Tibial artery (tissue), 4 donors: Measurements from ENCODE around the gene PLA2G12A.

ENCODE experiments used
- DNase-seq, 2 donors: peaks; one replicate each; pipeline ENCODE4 v3.0.0-alpha.2; 2019
- H3K27ac ChIP-seq, 2 donors: fragments of 200-600 bp; sonication (generic) in 1 of 2; 1 replicate in 1 of 2; 2 replicates in 1 of 2; pipeline ENCODE4 v1.5.1; 2018 to 2019; ENCODE audit warnings: mild to moderate bottlenecking in 1 of 2
- H3K27me3 ChIP-seq, 2 donors: fragments of 200-600 bp; sonication (generic) in 1 of 2; one replicate each; pipeline versions ENCODE4 v1.5.1 to v1.6.0; 2016 to 2019
- H3K36me3 ChIP-seq, 3 donors: fragments of 200-600 bp; sonication (generic) in 2 of 3; one replicate each; pipeline ENCODE4 v1.5.1; 2016 to 2019; ENCODE audit warnings: mild to moderate bottlenecking in 2 of 3
- H3K4me1 ChIP-seq, 4 donors: fragments of 200-600 bp; sonication (generic) in 2 of 4; 1 replicate in 3 of 4; 2 replicates in 1 of 4; pipeline ENCODE4 v1.5.1; 2016 to 2019
- H3K4me3 ChIP-seq, 2 donors: fragments of 200-600 bp; sonication (generic) in 1 of 2; 1 replicate in 1 of 2; 2 replicates in 1 of 2; pipeline ENCODE4 v1.5.1; 2018 to 2019; ENCODE audit warnings: mild to moderate bottlenecking in 2 of 2
- H3K9me3 ChIP-seq, 3 donors: fragments of 200-600 bp; sonication (generic) in 1 of 3; one replicate each; pipeline ENCODE4 v1.5.1; 2016 to 2019
- intact Hi-C: fragments of 100-400 bp; cut with DNase I; formaldehyde crosslinking; loops from one replicate; pipeline ENCODE4 v1.15.0; 2023; ENCODE audit warnings: low total_unique reads
- TF ChIP-seq, protein P1 (sequence below), 2 experiments: fragments of 200-600 bp in 1 of 2; fragments of 450-650 bp in 1 of 2; IDR thresholded peaks; one replicate each; pipeline ENCODE4 v1.5.1; 2017 to 2019; ENCODE audit warnings: antibody characterized with exemption in 2 of 2, mild to moderate bottlenecking in 1 of 2, moderate library complexity in 1 of 2

The PLA2G12A gene

DNA sequence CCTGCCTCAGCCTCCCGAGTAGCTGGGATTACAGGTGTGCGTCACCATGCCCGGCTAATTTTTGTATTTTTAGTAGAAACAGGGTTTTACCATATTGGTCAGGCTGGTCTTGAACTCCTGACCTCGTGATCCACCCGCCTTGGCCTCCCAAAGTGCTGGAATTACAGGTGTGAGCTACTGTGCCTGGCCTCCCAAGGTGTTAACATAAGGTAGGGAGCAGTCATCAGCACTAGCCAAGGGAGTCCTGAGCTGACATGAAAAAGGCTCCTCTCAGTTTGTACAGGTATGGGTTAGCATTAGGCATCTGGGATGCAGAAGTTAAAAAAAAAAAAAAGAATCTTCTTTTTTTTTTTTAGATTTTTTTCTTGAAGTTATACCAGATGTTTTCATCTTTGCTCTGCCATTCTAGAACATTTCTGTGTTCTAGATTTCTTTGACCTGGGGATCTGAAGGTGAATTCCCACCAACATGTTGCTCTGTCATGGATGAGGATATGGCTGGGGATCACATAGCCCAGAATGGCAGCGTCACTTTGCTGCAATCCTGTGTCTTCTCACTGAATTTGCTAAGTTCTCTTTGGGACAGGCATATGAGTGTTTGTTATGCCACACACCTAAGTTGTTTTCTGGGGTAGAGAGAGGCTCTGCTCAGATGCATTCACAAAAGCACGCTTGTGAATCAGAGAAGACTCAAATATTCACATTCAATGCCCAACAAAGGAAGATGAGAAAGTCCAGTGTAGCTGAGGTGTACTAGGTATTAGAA is 24.4 kb upstream of the PLA2G12A start:
- no peaks in the 10 kb centered on the region for H3K9me3 ChIP-seq
- H3K4me3 ChIP-seq, result no peak overlapping the region
- no peaks in the 10 kb centered on the region for H3K36me3 ChIP-seq
- DNase-seq, result no peak
- no peak overlapping the region for H3K27ac ChIP-seq
- TF ChIP-seq, protein P1, sequence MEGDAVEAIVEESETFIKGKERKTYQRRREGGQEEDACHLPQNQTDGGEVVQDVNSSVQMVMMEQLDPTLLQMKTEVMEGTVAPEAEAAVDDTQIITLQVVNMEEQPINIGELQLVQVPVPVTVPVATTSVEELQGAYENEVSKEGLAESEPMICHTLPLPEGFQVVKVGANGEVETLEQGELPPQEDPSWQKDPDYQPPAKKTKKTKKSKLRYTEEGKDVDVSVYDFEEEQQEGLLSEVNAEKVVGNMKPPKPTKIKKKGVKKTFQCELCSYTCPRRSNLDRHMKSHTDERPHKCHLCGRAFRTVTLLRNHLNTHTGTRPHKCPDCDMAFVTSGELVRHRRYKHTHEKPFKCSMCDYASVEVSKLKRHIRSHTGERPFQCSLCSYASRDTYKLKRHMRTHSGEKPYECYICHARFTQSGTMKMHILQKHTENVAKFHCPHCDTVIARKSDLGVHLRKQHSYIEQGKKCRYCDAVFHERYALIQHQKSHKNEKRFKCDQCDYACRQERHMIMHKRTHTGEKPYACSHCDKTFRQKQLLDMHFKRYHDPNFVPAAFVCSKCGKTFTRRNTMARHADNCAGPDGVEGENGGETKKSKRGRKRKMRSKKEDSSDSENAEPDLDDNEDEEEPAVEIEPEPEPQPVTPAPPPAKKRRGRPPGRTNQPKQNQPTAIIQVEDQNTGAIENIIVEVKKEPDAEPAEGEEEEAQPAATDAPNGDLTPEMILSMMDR (IDR thresholded peaks at IDR 0.05), result no peak
- no peaks in the 10 kb centered on the region for H3K27me3 ChIP-seq
- H3K4me1 ChIP-seq, result no peaks in the 10 kb centered on the region
- intact Hi-C loops, result no loop called here

DNA sequence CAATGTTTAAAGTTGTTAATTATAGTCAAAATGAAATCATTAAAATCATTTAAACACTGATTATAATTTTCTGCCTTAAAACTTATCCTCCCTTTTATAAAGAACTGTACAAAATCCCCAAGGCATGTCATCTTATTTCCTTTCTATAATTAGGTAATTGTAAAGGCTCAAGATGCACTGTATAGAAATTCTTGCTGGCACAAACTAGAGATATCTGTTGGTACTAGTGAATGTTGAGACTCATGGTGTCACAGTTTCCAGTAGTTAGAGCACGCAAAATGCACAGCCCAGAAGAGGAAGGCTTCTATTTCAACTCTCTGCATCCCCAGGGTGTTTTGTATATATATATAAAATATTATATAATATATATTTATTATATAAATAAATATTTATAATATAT is 22.7 kb upstream of the PLA2G12A start:
- Histone ChIP-seq H3K4me3 (no peak overlapping the region), H3K4me1 (no peaks in the 10 kb centered on the region), H3K27ac (no peak overlapping the region), H3K27me3 (no peaks in the 10 kb centered on the region), H3K36me3 (no peaks in the 10 kb centered on the region), H3K9me3 (no peaks in the 10 kb centered on the region)
- TF ChIP-seq, protein P1 (IDR thresholded peaks at IDR 0.05), result no peak
- DNase-seq, result no peak
- intact Hi-C loops, result no loop called here

DNA sequence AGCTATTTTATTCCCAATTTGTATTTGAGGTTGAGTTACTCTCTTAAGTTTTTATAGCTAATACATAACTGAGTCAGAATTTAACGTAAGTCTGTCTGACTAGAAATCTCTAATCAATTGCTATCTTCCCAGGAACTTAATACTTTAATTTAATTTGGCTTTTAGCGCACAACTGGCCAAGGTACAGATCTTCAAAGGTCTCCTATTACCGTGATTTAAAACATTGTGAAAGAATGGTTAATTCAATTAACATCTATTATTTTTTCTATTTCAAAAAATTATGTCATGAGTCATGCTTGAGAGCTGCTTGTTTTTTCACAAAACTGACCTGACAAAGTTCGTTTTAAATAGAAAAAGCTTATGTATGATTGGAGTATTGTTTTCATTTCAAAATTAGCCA is 22.0 kb upstream of the PLA2G12A start:
- Histone ChIP-seq H3K27ac (no peak overlapping the region), H3K27me3 (no peaks in the 10 kb centered on the region), H3K4me1 (no peaks in the 10 kb centered on the region), H3K9me3 (no peaks in the 10 kb centered on the region), H3K4me3 (no peak overlapping the region), H3K36me3 (no peaks in the 10 kb centered on the region)
- intact Hi-C loops, result no loop called here
- no peak for DNase-seq
- TF ChIP-seq, protein P1 (IDR thresholded peaks at IDR 0.05), result no peak

DNA sequence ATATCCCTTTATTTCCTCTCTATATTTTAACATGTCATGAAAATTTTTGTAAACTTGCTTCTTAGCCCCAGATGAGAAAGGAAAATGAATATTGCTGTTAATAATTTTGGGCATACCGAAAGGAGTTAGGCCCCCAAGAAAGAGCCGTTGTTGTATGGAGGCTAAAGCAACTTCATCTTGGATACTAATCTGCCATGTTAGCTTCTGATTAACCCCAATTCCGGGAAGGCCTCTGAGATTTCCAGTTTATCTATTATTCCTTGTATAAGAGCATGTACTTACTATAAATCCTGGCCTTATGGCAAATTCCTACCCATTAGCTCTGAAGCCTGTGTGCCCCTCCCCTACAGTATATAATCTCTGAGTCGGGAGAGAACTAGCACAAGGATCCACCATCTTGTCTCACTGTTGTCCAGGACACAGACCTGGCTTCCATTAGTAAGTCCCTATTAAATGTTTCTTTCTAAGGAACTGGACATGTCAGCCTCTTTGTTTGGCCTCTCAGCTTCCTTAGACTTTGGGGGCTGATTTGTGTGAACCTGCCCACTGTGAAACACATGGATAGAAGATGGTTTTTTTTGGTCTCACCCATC is 20.9 kb upstream of the PLA2G12A start:
- intact Hi-C loops, result no loop called here
- TF ChIP-seq, protein P1 (IDR thresholded peaks at IDR 0.05), result no peak
- no peaks in the 10 kb centered on the region for H3K27me3 ChIP-seq

DNA sequence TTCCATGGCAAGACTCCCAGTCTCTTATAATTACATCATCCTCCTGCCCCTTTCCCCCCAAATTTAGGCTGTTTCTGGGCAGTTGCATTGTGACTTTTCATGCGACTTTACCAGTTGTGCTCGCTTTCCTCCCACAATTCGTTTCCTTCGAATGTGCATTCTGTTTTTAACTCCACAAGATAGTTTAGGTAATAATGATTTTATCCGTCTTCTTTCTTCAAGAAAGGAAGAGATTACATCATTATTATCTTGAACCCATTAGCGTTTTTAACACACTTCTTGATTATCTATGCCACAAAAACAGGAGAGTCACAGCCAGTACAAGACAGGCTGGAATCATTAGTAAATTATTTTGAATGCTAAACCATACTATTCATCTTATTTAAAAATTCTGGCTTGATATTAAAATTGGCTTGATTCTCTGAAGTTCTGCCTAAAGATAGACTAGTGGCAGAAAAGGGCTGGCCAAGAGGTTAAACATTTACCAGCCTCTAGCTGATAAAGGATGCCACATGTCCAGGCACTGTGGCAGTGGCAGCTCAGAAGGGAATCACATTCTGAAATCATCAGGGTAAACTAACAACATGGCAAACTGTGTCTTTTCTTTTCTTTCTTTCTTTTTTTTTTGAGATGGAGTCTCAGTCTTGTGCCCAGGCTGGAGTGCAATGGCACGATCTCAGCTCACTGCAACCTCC is 19.7 kb upstream of the PLA2G12A start:
- intact Hi-C loops, result no loop called here
- Histone ChIP-seq H3K27ac (no peak overlapping the region), H3K4me3 (no peak overlapping the region), H3K9me3 (no peaks in the 10 kb centered on the region), H3K27me3 (no peaks in the 10 kb centered on the region), H3K4me1 (no peaks in the 10 kb centered on the region), H3K36me3 (no peaks in the 10 kb centered on the region)
- DNase-seq, result no peak
- TF ChIP-seq, protein P1 (IDR thresholded peaks at IDR 0.05), result no peak

More for the DNA sequence above, 20.9 kb upstream of the PLA2G12A start:
- H3K4me1 ChIP-seq, result no peaks in the 10 kb centered on the region
- H3K9me3 ChIP-seq, result no peaks in the 10 kb centered on the region
- no peak overlapping the region for H3K4me3 ChIP-seq
- no peak overlapping the region for H3K27ac ChIP-seq
- DNase-seq, result no peak
- no peaks in the 10 kb centered on the region for H3K36me3 ChIP-seq
